Uterus (tissue), 2 donors: Measurements from ENCODE around the gene WDR72.
"Not testable (repeated sequence)": the region's sequence is repeated elsewhere in the genome, so short reads cannot be mapped to it uniquely, and the experiment has no call there.

ENCODE experiments used
- POLR2A ChIP-seq, 2 donors: fragments of 450-650 bp; IDR thresholded peaks; one replicate each; pipeline ENCODE4 v1.6.1; 2016; ENCODE audit warnings: antibody characterized with exemption in 2 of 2, mild to moderate bottlenecking in 1 of 2, moderate library complexity in 1 of 2
- TF ChIP-seq, protein P1 (sequence below), 4 experiments: fragments of 200-600 bp in 2 of 4; fragments of 450-650 bp in 2 of 4; sonication (generic) in 2 of 4; IDR thresholded peaks; one replicate each; pipeline ENCODE4 v1.5.1; 2016 to 2019; ENCODE audit warnings: antibody characterized with exemption in 4 of 4, mild to moderate bottlenecking in 2 of 4, moderate library complexity in 1 of 4

DNA sequence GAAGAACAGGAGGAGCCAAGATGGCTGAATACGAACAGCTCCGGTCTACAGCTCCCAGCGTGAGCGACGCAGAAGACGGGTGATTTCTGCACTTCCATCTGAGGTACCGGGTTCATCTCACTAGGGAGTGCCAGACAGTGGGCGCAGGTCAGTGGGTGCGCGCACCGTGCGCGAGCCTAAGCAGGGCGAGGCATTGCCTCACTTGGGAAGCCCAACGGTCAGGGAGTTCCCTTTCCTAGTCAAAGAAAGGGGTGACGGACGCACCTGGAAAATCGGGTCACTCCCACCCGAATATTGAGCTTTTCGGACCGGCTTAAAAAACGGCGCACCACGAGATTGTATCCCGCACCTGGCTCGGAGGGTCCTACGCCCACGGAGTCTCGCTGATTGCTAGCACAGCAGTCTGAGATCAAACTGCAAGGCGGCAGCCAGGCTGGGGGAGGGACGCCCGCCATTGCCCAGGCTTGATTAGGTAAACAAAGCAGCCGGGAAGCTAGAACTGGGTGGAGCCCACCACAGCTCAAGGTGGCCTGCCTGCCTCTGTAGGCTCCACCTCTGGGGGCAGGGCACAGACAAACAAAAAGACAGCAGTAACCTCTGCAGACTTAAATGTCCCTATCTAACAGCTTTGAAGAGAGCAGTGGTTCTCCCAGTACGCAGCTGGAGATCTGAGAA, 218.7 kb downstream of the WDR72 start:
- TF ChIP-seq, protein P1, sequence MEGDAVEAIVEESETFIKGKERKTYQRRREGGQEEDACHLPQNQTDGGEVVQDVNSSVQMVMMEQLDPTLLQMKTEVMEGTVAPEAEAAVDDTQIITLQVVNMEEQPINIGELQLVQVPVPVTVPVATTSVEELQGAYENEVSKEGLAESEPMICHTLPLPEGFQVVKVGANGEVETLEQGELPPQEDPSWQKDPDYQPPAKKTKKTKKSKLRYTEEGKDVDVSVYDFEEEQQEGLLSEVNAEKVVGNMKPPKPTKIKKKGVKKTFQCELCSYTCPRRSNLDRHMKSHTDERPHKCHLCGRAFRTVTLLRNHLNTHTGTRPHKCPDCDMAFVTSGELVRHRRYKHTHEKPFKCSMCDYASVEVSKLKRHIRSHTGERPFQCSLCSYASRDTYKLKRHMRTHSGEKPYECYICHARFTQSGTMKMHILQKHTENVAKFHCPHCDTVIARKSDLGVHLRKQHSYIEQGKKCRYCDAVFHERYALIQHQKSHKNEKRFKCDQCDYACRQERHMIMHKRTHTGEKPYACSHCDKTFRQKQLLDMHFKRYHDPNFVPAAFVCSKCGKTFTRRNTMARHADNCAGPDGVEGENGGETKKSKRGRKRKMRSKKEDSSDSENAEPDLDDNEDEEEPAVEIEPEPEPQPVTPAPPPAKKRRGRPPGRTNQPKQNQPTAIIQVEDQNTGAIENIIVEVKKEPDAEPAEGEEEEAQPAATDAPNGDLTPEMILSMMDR (IDR thresholded peaks at IDR 0.05), result not testable (repeated sequence)
- TF ChIP-seq POLR2A (IDR thresholded peaks at IDR 0.05), result not testable (repeated sequence)
